Vagina (tissue), 2 donors: ENCODE measurements around the gene MYO19.

ENCODE experiments used
- CTCF ChIP-seq, 3 experiments: fragments of 450-650 bp in 2 of 3; fragments of 200-600 bp in 1 of 3; sonication (generic) in 1 of 3; IDR thresholded peaks; one replicate each; pipeline ENCODE4 v1.5.1; 2017 to 2019; ENCODE audit warnings: antibody characterized with exemption in 3 of 3, mild to moderate bottlenecking in 2 of 3, moderate library complexity in 2 of 3
- POLR2AphosphoS5 ChIP-seq, 2 donors: sonication (generic); formaldehyde crosslinking; IDR thresholded peaks; one replicate each; pipeline ENCODE4 v1.9.0; 2017; ENCODE audit warnings: antibody characterized with exemption in 2 of 2, mild to moderate bottlenecking in 2 of 2, low read depth in 1 of 2; ENCODE audit not compliant: insufficient read depth in 1 of 2

- no peak for TF ChIP-seq POLR2AphosphoS5 (IDR thresholded peaks at IDR 0.05; ENCODE audit: insufficient read depth in 1 of 2, low read depth in 1 of 2)
- no peak for TF ChIP-seq CTCF (IDR thresholded peaks at IDR 0.05)
Measured at GRCh38 chr17:36469733-36470132, 64.9 kb downstream of the MYO19 start.
